Immature natural killer cell (primary cell): ENCODE measurements around the gene ACER1. TPM values are rescaled to one million over a fixed set of nuclear protein-coding genes. Genes with fewer than 3 reads are reported as not detected.

Experiments
- DNase-seq, 3 donors: peaks; one replicate each; pipeline ENCODE4 v3.0.0; 2022; ENCODE audit warnings: mixed read lengths in 1 of 3
- H3K27ac Mint-ChIP-seq, 6 donors: one replicate each; pipeline ENCODE4 v1.8.0; 2020; ENCODE audit warnings: mixed read lengths in 6 of 6, mild to moderate bottlenecking in 5 of 6, inconsistent platforms in 4 of 6, moderate library complexity in 3 of 6
- H3K27me3 Mint-ChIP-seq, 3 donors: one replicate each; pipeline ENCODE4 v1.8.0; 2020 to 2021; ENCODE audit warnings: low read depth in 3 of 3, mild to moderate bottlenecking in 3 of 3, mixed read lengths in 3 of 3, moderate library complexity in 3 of 3, inconsistent platforms in 1 of 3
- H3K36me3 Mint-ChIP-seq, 3 donors: one replicate each; pipeline ENCODE4 v1.8.0; 2020; ENCODE audit warnings: mixed read lengths in 3 of 3, inconsistent platforms in 2 of 3, mild to moderate bottlenecking in 2 of 3
- H3K4me1 Mint-ChIP-seq, 2 donors: one replicate each; pipeline ENCODE4 v1.8.0; 2020; ENCODE audit warnings: inconsistent platforms in 2 of 2, mild to moderate bottlenecking in 2 of 2, mixed read lengths in 2 of 2, moderate library complexity in 1 of 2
- H3K4me3 Mint-ChIP-seq, 5 donors: one replicate each; pipeline ENCODE4 v1.8.0; 2020; ENCODE audit warnings: mild to moderate bottlenecking in 5 of 5, mixed read lengths in 5 of 5, inconsistent platforms in 3 of 5, moderate library complexity in 3 of 5
- H3K9me3 Mint-ChIP-seq, 6 donors: one replicate each; pipeline ENCODE4 v1.8.0; 2020; ENCODE audit warnings: mild to moderate bottlenecking in 6 of 6, mixed read lengths in 6 of 6, inconsistent platforms in 4 of 6, moderate library complexity in 3 of 6
- polyA plus RNA-seq, 3 donors: library from polyadenylated mRNA; unstranded; fragments of 300-500 nt; fragmentation: Illumina TruSeq; gene quantifications; one replicate each; pipeline ENCODE4 v1.2.3, GENCODE V29; 2021

Gene ACER1
- polyA plus RNA-seq, 3 donors from 2014 or later = 0.54 to 0.63 TPM; not detected in 1

DNA sequence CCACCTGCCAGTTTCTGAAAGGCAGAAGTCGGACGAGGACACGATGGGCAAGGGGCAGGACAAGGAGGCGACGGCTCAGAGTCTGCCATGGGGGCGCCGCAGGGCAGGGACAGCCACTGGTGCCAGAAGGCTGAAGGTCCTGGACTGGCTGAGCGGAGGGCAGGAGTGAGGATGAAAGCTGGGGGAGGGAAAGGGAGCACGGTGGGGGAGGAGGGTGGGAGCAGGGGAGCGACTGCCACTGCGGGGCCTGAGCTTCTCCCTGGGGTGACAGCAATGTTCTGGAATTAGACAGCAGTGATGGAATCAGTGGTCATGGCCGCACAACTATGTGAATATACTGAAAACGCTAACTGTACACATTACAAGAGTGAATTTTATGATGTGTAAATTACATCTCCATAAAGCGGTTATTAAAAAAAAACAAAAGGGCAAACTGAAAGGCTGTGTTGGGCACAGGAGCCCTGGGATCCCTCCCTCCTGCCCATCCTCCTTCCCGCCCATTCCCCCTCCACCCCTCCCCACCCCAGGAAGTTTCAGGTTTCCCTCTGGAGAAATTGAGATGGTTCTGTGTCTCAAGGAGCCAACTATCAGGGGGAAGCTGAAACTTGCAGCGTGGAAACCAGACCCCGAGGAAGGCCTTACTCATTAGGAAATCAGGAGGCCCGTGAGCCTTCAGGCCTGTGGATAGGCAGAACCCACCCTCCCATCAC, 69.5 kb downstream of the ACER1 start:
- no peaks in the 10 kb centered on the region for H3K9me3 Mint-ChIP-seq
- H3K27ac Mint-ChIP-seq = peak overlapping the region in 1 of 6 donors; percentile 27
- H3K4me3 Mint-ChIP-seq = no peak overlapping the region
- peaks cover 3 to 17% (median 7%) of the 10 kb centered on the region in 3 donors for H3K36me3 Mint-ChIP-seq
- peaks cover 0 to 5% (median 1%) of the 10 kb centered on the region in 3 donors for H3K27me3 Mint-ChIP-seq
- peaks cover 11 to 25% of the 10 kb centered on the region in 2 donors for H3K4me1 Mint-ChIP-seq
- DNase-seq = no peak

DNA sequence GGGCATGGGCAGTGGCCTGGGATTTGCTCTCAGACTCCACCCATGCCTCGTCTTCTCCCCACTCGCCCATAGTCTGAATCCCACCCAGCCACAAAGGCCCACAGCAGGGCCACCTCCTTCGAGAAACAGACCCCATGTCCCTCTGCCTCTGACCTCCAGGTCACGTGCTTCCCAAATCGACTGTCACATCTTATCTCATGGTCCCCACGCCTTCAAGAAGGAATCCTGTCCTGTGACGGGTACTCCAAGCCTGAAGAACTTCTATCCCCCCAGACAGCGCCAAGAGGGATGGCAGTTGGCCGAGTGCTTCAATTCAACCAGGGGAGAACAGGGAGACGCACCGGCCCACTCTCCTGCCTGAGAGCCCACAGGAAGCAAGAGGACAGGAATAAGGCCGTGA, 70.1 kb downstream of the ACER1 start:
- Mint-ChIP-seq H3K9me3 (no peaks in the 10 kb centered on the region), H3K4me1 (peaks cover 11 to 28% of the 10 kb centered on the region in 2 donors), H3K36me3 (peaks cover 3 to 22% (median 6%) of the 10 kb centered on the region in 3 donors), H3K27me3 (peaks cover 0 to 5% (median 1%) of the 10 kb centered on the region in 3 donors), H3K27ac (peak overlapping the region in 2 of 6 donors; percentile 27 to 30), H3K4me3 (no peak overlapping the region)
- DNase-seq = no peak

- Mint-ChIP-seq H3K9me3 (no peaks in the 10 kb centered on the region), H3K27ac (peak overlapping the region in 2 of 6 donors; percentile 49 to 78), H3K4me1 (peaks cover 11 to 32% of the 10 kb centered on the region in 2 donors), H3K27me3 (peaks cover 0 to 5% (median 1%) of the 10 kb centered on the region in 3 donors), H3K36me3 (peaks cover 0 to 17% (median 3%) of the 10 kb centered on the region in 3 donors), H3K4me3 (peak overlapping the region in 1 of 5 donors; percentile 67)
- DNase-seq = no peak
These were observed 70.9 kb downstream of the ACER1 start for GRCh38 chr19:6262519-6262918.

GRCh38 chr19:6261883-6262282, 71.5 kb downstream of the ACER1 start:
- peaks cover 0 to 5% (median 1%) of the 10 kb centered on the region in 3 donors for H3K27me3 Mint-ChIP-seq
- H3K36me3 Mint-ChIP-seq = peaks cover 0 to 18% (median 3%) of the 10 kb centered on the region in 3 donors
- peaks cover 14 to 33% of the 10 kb centered on the region in 2 donors for H3K4me1 Mint-ChIP-seq
- H3K27ac Mint-ChIP-seq = peak overlapping the region in 1 of 6 donors; percentile 61
- no peak for DNase-seq
- peak overlapping the region in 1 of 5 donors; percentile 67 for H3K4me3 Mint-ChIP-seq
- H3K9me3 Mint-ChIP-seq = no peaks in the 10 kb centered on the region

- Mint-ChIP-seq H3K4me1 (peaks cover 18 to 36% of the 10 kb centered on the region in 2 donors), H3K4me3 (peak overlapping the region in 1 of 5 donors; percentile 33), H3K27me3 (peaks cover 0 to 5% (median 1%) of the 10 kb centered on the region in 3 donors), H3K9me3 (no peaks in the 10 kb centered on the region), H3K27ac (no peak overlapping the region), H3K36me3 (peaks cover 0 to 17% (median 3%) of the 10 kb centered on the region in 3 donors)
- no peak for DNase-seq
These were observed 72.3 kb downstream of the ACER1 start for GRCh38 chr19:6260912-6261650.

DNA sequence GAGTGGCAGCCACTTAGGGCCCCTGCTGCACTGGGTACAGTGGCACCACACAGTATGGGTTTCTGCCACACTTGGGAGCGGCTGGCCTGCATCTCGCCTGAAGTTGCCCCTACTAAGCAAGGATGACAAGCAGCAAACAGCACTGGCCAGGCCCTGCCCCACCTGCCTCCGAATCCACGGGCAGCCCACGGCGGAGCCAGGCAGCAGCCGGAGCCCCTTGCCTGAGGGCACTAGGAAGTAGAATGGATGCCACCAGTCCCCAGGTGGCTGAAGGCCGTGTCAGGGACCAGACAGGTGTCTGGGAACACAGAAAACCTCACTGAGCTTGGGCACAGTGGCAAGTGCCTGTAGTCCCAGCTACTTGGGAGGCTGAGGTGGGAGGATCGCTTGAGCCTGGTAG, 73.0 kb downstream of the ACER1 start:
- DNase-seq = no peak
- Mint-ChIP-seq H3K27me3 (peaks cover 0 to 5% (median 1%) of the 10 kb centered on the region in 3 donors), H3K27ac (no peak overlapping the region), H3K36me3 (peaks cover 0 to 17% (median 3%) of the 10 kb centered on the region in 3 donors), H3K4me1 (peaks cover 18 to 34% of the 10 kb centered on the region in 2 donors), H3K4me3 (no peak overlapping the region), H3K9me3 (no peaks in the 10 kb centered on the region)

GRCh38 chr19:6259312-6259861, 74.0 kb downstream of the ACER1 start:
- peaks cover 18 to 34% of the 10 kb centered on the region in 2 donors for H3K4me1 Mint-ChIP-seq
- peak overlapping the region in 1 of 6 donors; percentile 57 for H3K27ac Mint-ChIP-seq
- peaks cover 0 to 5% (median 1%) of the 10 kb centered on the region in 3 donors for H3K27me3 Mint-ChIP-seq
- H3K9me3 Mint-ChIP-seq = no peaks in the 10 kb centered on the region
- DNase-seq = no peak
- peaks cover 0 to 17% (median 3%) of the 10 kb centered on the region in 3 donors for H3K36me3 Mint-ChIP-seq
- no peak overlapping the region for H3K4me3 Mint-ChIP-seq

GRCh38 chr19:6258812-6259311, 74.5 kb downstream of the ACER1 start:
- Mint-ChIP-seq H3K27me3 (peaks cover 0 to 5% (median 1%) of the 10 kb centered on the region in 3 donors), H3K27ac (peak overlapping the region in 1 of 6 donors; percentile 57), H3K4me1 (peaks cover 18 to 34% of the 10 kb centered on the region in 2 donors), H3K9me3 (no peaks in the 10 kb centered on the region), H3K36me3 (peaks cover 0 to 17% (median 3%) of the 10 kb centered on the region in 3 donors), H3K4me3 (no peak overlapping the region)
- no peak for DNase-seq

Other genes with a start within 250 kb of the ACER1 start
- gene RFX2, start 223.1 kb downstream of the ACER1 start, polyA plus RNA-seq = 1 to 10 TPM in 2 of 3 donors, not detected in 1; 2.2 to 3.9 TPM
- under 1 TPM in 1 of 3 donors, not detected in 2; 0.38 TPM for gene ACSBG2, start 197.9 kb downstream of the ACER1 start, polyA plus RNA-seq
- gene MLLT1, start 53.6 kb downstream of the ACER1 start, polyA plus RNA-seq = 1 to 10 TPM in 1 of 3 donors, under 1 TPM in 2; 0.11 to 1.9 (median 0.54) TPM
- gene CLPP, start 27.9 kb upstream of the ACER1 start, polyA plus RNA-seq = 100 to 1,000 TPM; 102 to 184 (median 119) TPM
- 10 to 100 TPM; 47.6 to 96.4 (median 51.4) TPM for gene ALKBH7, start 39.2 kb upstream of the ACER1 start, polyA plus RNA-seq
- under 1 TPM; 0.28 to 0.73 (median 0.65) TPM for gene PSPN, start 42.3 kb upstream of the ACER1 start, polyA plus RNA-seq
- 10 to 100 TPM; 11.0 to 29.8 (median 11.5) TPM for gene GTF2F1, start 59.6 kb upstream of the ACER1 start, polyA plus RNA-seq
- 10 to 100 TPM in 1 of 3 donors, 1 to 10 TPM in 2; 3.9 to 15.6 (median 9.8) TPM for gene KHSRP, start 91.2 kb upstream of the ACER1 start, polyA plus RNA-seq
- not detected for gene SLC25A41, start 100.2 kb upstream of the ACER1 start, polyA plus RNA-seq
- gene SLC25A23, start 126.2 kb upstream of the ACER1 start, polyA plus RNA-seq = 10 to 100 TPM in 1 of 3 donors, 1 to 10 TPM in 1, under 1 TPM in 1; 0.61 to 14.7 (median 4.1) TPM
- under 1 TPM in 1 of 3 donors, not detected in 2; 0.39 TPM for gene CRB3, start 130.7 kb upstream of the ACER1 start, polyA plus RNA-seq
- 100 to 1,000 TPM in 1 of 3 donors, 10 to 100 TPM in 2; 29.0 to 120 (median 32.9) TPM for gene DENND1C, start 148.2 kb upstream of the ACER1 start, polyA plus RNA-seq
- gene TUBB4A, start 168.7 kb upstream of the ACER1 start, polyA plus RNA-seq = 1 to 10 TPM in 2 of 3 donors, under 1 TPM in 1; 0.86 to 3.0 (median 1.3) TPM
- 10 to 100 TPM in 1 of 3 donors, 1 to 10 TPM in 2; 1.3 to 16.0 (median 5.9) TPM for gene TNFSF9, start 197.4 kb upstream of the ACER1 start, polyA plus RNA-seq